A673 (cell line): ENCODE measurements around the gene SHISA2. TPM values are rescaled to one million over a fixed set of nuclear protein-coding genes. Genes with fewer than 3 reads are reported as not detected.

Source experiments
- BruUV-seq: library from RNA; stranded (reverse); fragments of 400-500 nt; replicated peaks from 2 replicates; lab custom pipeline; 2021; lab: Mats Ljungman, UMichigan
- CTCF ChIA-PET: fragments of 300-600 bp; sonication (Branson Sonifier 250); formaldehyde crosslinking; loops from one replicate; lab custom pipeline; 2022; ENCODE audit warnings: antibody characterized with exemption; lab: Charles Lee
- POLR2A ChIA-PET: fragments of 300-600 bp; sonication (Branson Sonifier 250); formaldehyde crosslinking; loops from one replicate; lab custom pipeline; 2022; ENCODE audit warnings: antibody characterized with exemption; ENCODE audit not compliant: low non-redundant PET; lab: Charles Lee
- DNase-seq: peaks from one replicate; pipeline ENCODE4 v3.0.0-alpha.2; 2015; ENCODE audit warnings: low spot score
- H3K27ac ChIP-seq: fragments of 200-600 bp; sonication (generic); 2 replicates; pipeline ENCODE4 v1.5.1; 2016; ENCODE audit warnings: mixed run types, low read depth, mild to moderate bottlenecking, mixed read lengths, antibody characterized with exemption, low read length; ENCODE audit not compliant: poor library complexity, severe bottlenecking
- H3K27me3 ChIP-seq: fragments of 200-600 bp; sonication (generic); replicated peaks from 2 replicates; pipeline ENCODE4 v1.6.1; 2017; ENCODE audit warnings: mixed run types, low read depth, mild to moderate bottlenecking, mixed read lengths, antibody characterized with exemption, low read length; ENCODE audit not compliant: insufficient read depth, poor library complexity
- H3K36me3 ChIP-seq: fragments of 200-600 bp; sonication (generic); 2 replicates; pipeline ENCODE4 v1.6.1; 2016; ENCODE audit warnings: mixed run types, mild to moderate bottlenecking, mixed read lengths, antibody characterized with exemption, low read length; ENCODE audit not compliant: insufficient read depth, poor library complexity, severe bottlenecking
- H3K4me1 ChIP-seq: fragments of 200-600 bp; sonication (generic); 2 replicates; pipeline ENCODE4 v1.6.1; 2017; ENCODE audit warnings: mixed run types, mild to moderate bottlenecking, mixed read lengths, antibody characterized with exemption, low read length; ENCODE audit not compliant: insufficient read depth, poor library complexity, severe bottlenecking
- H3K4me3 ChIP-seq: fragments of 200-600 bp; sonication (generic); 2 replicates; pipeline ENCODE4 v1.5.1; 2016; ENCODE audit warnings: low read depth, mixed run types, mild to moderate bottlenecking, mixed read lengths, low read length; ENCODE audit not compliant: poor library complexity, severe bottlenecking
- H3K9me3 ChIP-seq: fragments of 200-600 bp; sonication (generic); 2 replicates; pipeline ENCODE4 v1.6.1; 2016; ENCODE audit warnings: mixed run types, low read depth, mild to moderate bottlenecking, mixed read lengths, antibody characterized with exemption, low read length; ENCODE audit not compliant: poor library complexity, severe bottlenecking
- CTCF ChIP-seq: fragments of 300-800, 200-600 bp; sonication (generic); conservative IDR thresholded peaks from 2 replicates; pipeline ENCODE4 v1.5.1; 2017; ENCODE audit warnings: low read depth, mild to moderate bottlenecking, antibody characterized with exemption, low read length, moderate library complexity, mixed read lengths
- EZH2 ChIP-seq: fragments of 200-600 bp; sonication (generic); IDR thresholded peaks from 2 replicates; pipeline ENCODE4 v1.6.1; 2017; ENCODE audit warnings: borderline replicate concordance, low read depth, mild to moderate bottlenecking, mixed read lengths, antibody characterized with exemption, low read length; ENCODE audit not compliant: poor library complexity, severe bottlenecking
- intact Hi-C: fragments of 100-400 bp; cut with micrococcal nuclease; formaldehyde crosslinking; loops from one replicate; pipeline ENCODE4 v1.10.0; 2022; ENCODE audit not compliant: unreplicated experiment
- total RNA-seq: library from RNA; stranded (reverse); gene quantifications from 2 replicates; pipeline ENCODE4 v1.2.3, GENCODE V29; 2021

Gene SHISA2
- total RNA-seq, 1 experiment from 2014 or later: 1.2 TPM

DNA sequence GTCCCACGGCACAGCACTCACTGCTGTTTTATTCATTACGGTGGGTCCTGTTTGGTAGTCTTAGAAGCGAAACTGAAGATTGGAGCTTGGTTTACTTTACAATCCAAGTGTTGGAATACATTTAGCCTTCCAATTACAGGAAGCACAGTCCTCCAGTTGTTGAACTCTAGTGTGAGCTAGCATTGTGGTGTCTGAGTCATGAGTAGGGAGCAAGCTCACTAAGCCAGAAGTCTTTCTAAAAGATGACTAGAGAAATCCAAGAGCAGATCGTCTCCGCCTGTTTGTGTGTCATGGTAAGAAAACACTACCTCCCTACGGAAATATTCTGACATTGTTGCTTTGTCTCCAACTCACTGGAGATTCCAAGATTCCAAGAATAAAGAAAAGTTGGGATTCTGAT, 10.1 kb upstream of the SHISA2 start:
- Histone ChIP-seq H3K27ac (no peak overlapping the region), H3K36me3 (no peaks in the 10 kb centered on the region), H3K27me3 (no peaks in the 10 kb centered on the region), H3K9me3 (no peaks in the 10 kb centered on the region), H3K4me1 (no peaks in the 10 kb centered on the region), H3K4me3 (no peak overlapping the region)
- DNase-seq: no peak
- no TSS peak for BruUV-seq
- ChIA-PET POLR2A (no interaction called here), CTCF (interaction anchor here (1.1 to 1.4 kb wide), 2 partner anchors 233 to 488 kb away, joined by 3 to 4 read pairs; no protein-coding TSS in a partner anchor)
- no peak for TF ChIP-seq CTCF
- no peak for TF ChIP-seq EZH2
- intact Hi-C loops: loop anchor here (2.0 kb wide), 2 partner anchors 233 to 487 kb away; no protein-coding TSS in a partner anchor

DNA sequence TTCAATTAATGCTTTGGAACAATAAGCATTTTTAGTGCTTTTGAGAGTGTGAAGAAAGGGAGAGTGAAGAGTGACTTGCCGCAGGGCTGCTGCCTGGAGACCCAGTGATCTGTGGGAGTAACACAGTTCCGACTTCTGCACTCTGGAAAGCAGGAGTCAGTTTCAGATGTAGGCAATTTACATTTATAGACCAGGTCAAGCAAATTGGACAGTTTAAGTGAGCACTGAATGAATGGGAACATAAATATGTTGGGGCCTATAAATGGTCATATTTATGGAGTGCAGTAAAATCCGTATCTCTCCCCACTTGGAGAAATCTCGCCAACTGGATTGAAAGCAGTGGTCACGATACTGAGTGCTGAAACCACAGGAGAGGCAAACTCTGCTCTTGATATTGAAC, 9.4 kb upstream of the SHISA2 start:
- Histone ChIP-seq H3K9me3 (no peaks in the 10 kb centered on the region), H3K4me1 (no peaks in the 10 kb centered on the region), H3K36me3 (no peaks in the 10 kb centered on the region), H3K4me3 (no peak overlapping the region), H3K27ac (no peak overlapping the region), H3K27me3 (no peaks in the 10 kb centered on the region)
- POLR2A ChIA-PET: no interaction called here
- BruUV-seq: no TSS peak
- DNase-seq: no peak
- no peak for TF ChIP-seq CTCF
- no peak for TF ChIP-seq EZH2
- CTCF ChIA-PET: interaction anchor here (1.4 kb wide), 1 partner anchor 487 kb away, joined by 4 read pairs; no protein-coding TSS in a partner anchor
- intact Hi-C loops: no loop called here

- intact Hi-C loops: no loop called here
- ChIA-PET CTCF (no interaction called here), POLR2A (no interaction called here)
- no peaks in the 10 kb centered on the region for H3K9me3 ChIP-seq
- H3K4me1 ChIP-seq: no peaks in the 10 kb centered on the region
- H3K4me3 ChIP-seq: no peak overlapping the region
- H3K27me3 ChIP-seq: no peaks in the 10 kb centered on the region
- BruUV-seq: no TSS peak
- TF ChIP-seq CTCF (no peak), EZH2 (no peak)
- DNase-seq: no peak
- no peaks in the 10 kb centered on the region for H3K36me3 ChIP-seq
- H3K27ac ChIP-seq: no peak overlapping the region
These were observed 8.5 kb upstream of the SHISA2 start for GRCh38 chr13:26060357-26060756.
